SK-N-SH (cell line): ENCODE measurements around the gene PTPRD.
A peak's percentile ranks its signal among the peaks of the same experiment; 100 is the strongest.

ENCODE experiments used
- JUND ChIP-seq: IDR thresholded peaks from 2 replicates; pipeline ENCODE4 v1.4.0; 2012
- POLR2AphosphoS5 ChIP-seq: IDR thresholded peaks from 2 replicates; pipeline ENCODE4 v1.6.1; 2012; ENCODE audit warnings: low read depth, low read length
- RCOR1 ChIP-seq: fragments of 150-350 bp; IDR thresholded peaks from 2 replicates; pipeline ENCODE4 v1.6.1; 2017; ENCODE audit warnings: antibody characterized with exemption, low read length
- TF ChIP-seq, protein P1 (sequence below): fragments of 200-600 bp; sonication (generic); IDR thresholded peaks from 2 replicates; pipeline ENCODE4 v1.6.1; 2017; ENCODE audit warnings: antibody characterized with exemption, mild to moderate bottlenecking, moderate library complexity

DNA sequence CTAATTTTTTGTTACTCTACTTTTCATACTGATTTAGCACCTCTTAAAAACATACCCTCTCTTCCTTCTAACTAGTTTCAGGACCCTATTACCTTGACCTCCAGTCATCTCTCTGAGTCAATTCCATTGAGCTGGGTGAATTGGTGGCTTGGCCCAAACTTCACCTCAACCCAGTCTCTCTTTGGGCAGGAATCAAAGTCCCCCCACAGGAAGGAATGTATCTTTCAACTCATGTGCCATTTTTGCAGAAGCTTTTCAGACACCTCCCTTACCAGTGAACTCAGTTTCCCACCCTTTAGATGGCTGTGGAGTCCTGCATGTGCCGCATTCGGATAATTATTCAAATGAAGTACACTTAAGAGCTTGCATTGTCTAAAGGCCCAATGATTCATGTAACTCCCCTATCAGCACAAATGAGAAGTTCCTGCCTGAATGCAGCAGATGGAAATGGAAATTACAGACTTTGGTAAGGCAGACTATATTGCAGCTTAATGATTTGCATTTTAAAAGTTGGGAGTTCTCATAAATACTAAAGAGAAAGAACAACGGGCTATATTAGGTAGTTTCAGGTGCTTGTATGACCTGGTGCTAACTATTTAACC, 693.5 kb downstream of the PTPRD start:
- TF ChIP-seq, protein P1, sequence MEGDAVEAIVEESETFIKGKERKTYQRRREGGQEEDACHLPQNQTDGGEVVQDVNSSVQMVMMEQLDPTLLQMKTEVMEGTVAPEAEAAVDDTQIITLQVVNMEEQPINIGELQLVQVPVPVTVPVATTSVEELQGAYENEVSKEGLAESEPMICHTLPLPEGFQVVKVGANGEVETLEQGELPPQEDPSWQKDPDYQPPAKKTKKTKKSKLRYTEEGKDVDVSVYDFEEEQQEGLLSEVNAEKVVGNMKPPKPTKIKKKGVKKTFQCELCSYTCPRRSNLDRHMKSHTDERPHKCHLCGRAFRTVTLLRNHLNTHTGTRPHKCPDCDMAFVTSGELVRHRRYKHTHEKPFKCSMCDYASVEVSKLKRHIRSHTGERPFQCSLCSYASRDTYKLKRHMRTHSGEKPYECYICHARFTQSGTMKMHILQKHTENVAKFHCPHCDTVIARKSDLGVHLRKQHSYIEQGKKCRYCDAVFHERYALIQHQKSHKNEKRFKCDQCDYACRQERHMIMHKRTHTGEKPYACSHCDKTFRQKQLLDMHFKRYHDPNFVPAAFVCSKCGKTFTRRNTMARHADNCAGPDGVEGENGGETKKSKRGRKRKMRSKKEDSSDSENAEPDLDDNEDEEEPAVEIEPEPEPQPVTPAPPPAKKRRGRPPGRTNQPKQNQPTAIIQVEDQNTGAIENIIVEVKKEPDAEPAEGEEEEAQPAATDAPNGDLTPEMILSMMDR, result 0 out of 2 replicates have a peak, but pooled peaks have one; percentile 14
- TF ChIP-seq RCOR1 (no peak), JUND (no peak), POLR2AphosphoS5 (no peak)
